ENCODE results near the gene GCNT4. TPM values are rescaled to one million over a fixed set of nuclear protein-coding genes. Genes with fewer than 3 reads are reported as not detected.

Gene GCNT4
- total and polyA plus RNA-seq, 2 of the 8 experiments (the other 6 are each of a cell fraction or from before 2014, with no cell fraction given) = 1.1 to 14.5 TPM

DNA sequence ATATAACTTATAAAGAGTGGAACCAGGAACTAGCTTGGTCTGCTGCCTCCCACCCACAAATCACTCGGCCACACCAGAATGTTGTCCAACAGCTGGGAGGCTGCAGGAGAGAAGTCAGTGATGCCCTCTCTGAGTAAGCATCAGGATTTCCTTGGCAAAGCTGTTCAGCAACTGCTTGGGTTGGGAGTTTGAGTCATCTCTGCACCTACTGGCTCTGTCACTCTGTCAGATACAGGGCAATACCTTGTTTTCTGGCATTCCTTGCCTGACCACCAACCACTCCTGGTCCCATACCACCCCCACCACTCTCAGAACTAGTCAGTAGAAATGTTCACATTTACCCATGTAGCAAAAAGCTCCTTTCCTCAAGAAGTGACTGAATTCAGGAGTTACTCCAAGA is 36.8 kb upstream of the GCNT4 start:
- Histone ChIP-seq H2BK20ac (ENCODE audit: low read length) (no peak overlapping the region), H2BK12ac (ENCODE audit: low read depth, low read length) (no peak overlapping the region), H3K18ac (ENCODE audit: extremely low read depth, low read length) (no peak overlapping the region), H4K91ac (replicated peaks; ENCODE audit: insufficient read length, low read length) (no peak overlapping the region), H2BK15ac (ENCODE audit: low read length) (no peak overlapping the region), H3K23me2 (ENCODE audit: low read depth, low read length) (no peaks in the 10 kb centered on the region; the same call in 1 of the 2 replicates), H3K4me1 (replicated peaks in 1 of 4; ENCODE audit: control insufficient read depth in 3 of 4, insufficient read depth in 4 of 4, low read length in 3 of 4) (no peaks in the 10 kb centered on the region), H2AK5ac (ENCODE audit: low read depth, low read length) (no peak overlapping the region), H3K23ac (ENCODE audit: insufficient read length) (no peak overlapping the region), H4K8ac (ENCODE audit: extremely low read depth, insufficient read depth, low read length) (no peak overlapping the region), H2BK5ac (ENCODE audit: low read depth, low read length) (no peak overlapping the region), H2AFZ (ENCODE audit: low read length) (no peak overlapping the region), H3K14ac (ENCODE audit: insufficient read length) (no peak overlapping the region), H3K56ac (replicated peaks; ENCODE audit: insufficient read length, low read depth, low read length) (no peak overlapping the region), H3K79me2 (ENCODE audit: control insufficient read depth in 1 of 2, insufficient read depth in 2 of 2, low read length in 2 of 2) (no peaks in the 10 kb centered on the region), H3K27ac (ENCODE audit: low read depth, low read length) (no peak overlapping the region), H3K4me2 (ENCODE audit: insufficient read depth in 1 of 2, low read depth in 2 of 2, low read length in 2 of 2) (no peak overlapping the region), H3K36me3 (ENCODE audit: control insufficient read depth in 2 of 4, insufficient read depth in 4 of 4, low read length in 3 of 4) (no peaks in the 10 kb centered on the region), H3K4me3 (ENCODE audit: extremely low read depth in 1 of 4, insufficient read depth in 2 of 4, low read depth in 3 of 4, low read length in 4 of 4) (no peak overlapping the region), H3K27me3 (replicated peaks in 1 of 4; ENCODE audit: control insufficient read depth in 3 of 4, extremely low read depth in 1 of 4, insufficient read depth in 3 of 4, low read length in 3 of 4) (peaks cover 0 to 1% (median 0%) of the 10 kb centered on the region in 4 experiments; a peak in 1 of 7 replicates), H4K5ac (ENCODE audit: insufficient read length, low read depth, low read length) (no peak overlapping the region), H2BK120ac (replicated peaks; ENCODE audit: low read depth, low read length) (no peak overlapping the region), H3K9me3 (ENCODE audit: insufficient read depth in 2 of 2, low read depth in 1 of 2, low read length in 1 of 2) (no peaks in the 10 kb centered on the region), H3K79me1 (ENCODE audit: low read depth, low read length) (no peaks in the 10 kb centered on the region), H3K9ac (replicated peaks in 1 of 4; ENCODE audit: extremely low read depth in 1 of 4, low read depth in 3 of 4, low read length in 3 of 4) (no peak overlapping the region), H4K20me1 (replicated peaks in 1 of 2; ENCODE audit: control insufficient read depth in 1 of 2, insufficient read depth in 2 of 2, low read length in 2 of 2) (no peaks in the 10 kb centered on the region), H3K4ac (replicated peaks; ENCODE audit: insufficient read length, low read depth, low read length) (no peak overlapping the region)
- 100% methylated on average over 1 of the region's 1 CpG; no CpG with 5 or more reads in 1 of the 2 experiments for WGBS, 2 experiments (ENCODE audit: extremely low coverage in 1 of 2, insufficient coverage in 1 of 2, insufficient read length in 1 of 2, insufficient replicate concordance in 2 of 2, low coverage in 1 of 2, low lambda C conversion rate in 2 of 2, missing lambda C conversion rate in 1 of 2)
- DNase-seq (ENCODE audit: low read depth in 1 of 2, low spot score in 2 of 2) (no peak), FAIRE-seq (no peak)
- CTCF ChIA-PET (ENCODE audit: partially characterized antibody) = interaction anchor here (1.0 kb wide), 1 partner anchor 39 kb away, joined by 3 read pairs; no protein-coding TSS in a partner anchor
- POLR2A ChIA-PET (ENCODE audit: partially characterized antibody) = no interaction called here
- no peak for TF ChIP-seq MAFK (IDR thresholded peaks at IDR 0.05; ENCODE audit: low read depth, low read length)
- TF ChIP-seq SUZ12 (IDR thresholded peaks at IDR 0.05; ENCODE audit: low read length) = no peak
- no peak for TF ChIP-seq RAD21 (IDR thresholded peaks at IDR 0.05 in 1 of 2, conservative IDR thresholded peaks at IDR 0.05 in 1 of 2; ENCODE audit: low read depth in 2 of 2, low read length in 2 of 2)
- TF ChIP-seq CHD1 (IDR thresholded peaks at IDR 0.05; ENCODE audit: low read depth, low read length) = no peak
- TF ChIP-seq, protein P1, sequence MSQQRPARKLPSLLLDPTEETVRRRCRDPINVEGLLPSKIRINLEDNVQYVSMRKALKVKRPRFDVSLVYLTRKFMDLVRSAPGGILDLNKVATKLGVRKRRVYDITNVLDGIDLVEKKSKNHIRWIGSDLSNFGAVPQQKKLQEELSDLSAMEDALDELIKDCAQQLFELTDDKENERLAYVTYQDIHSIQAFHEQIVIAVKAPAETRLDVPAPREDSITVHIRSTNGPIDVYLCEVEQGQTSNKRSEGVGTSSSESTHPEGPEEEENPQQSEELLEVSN (IDR thresholded peaks at IDR 0.05) = no peak
- TF ChIP-seq GTF2F1 (IDR thresholded peaks at IDR 0.05; ENCODE audit: borderline replicate concordance, low read depth, low read length) = no peak
- TF ChIP-seq TEAD4 (IDR thresholded peaks at IDR 0.05; ENCODE audit: low read depth, low read length) = no peak
- TF ChIP-seq, protein P2, sequence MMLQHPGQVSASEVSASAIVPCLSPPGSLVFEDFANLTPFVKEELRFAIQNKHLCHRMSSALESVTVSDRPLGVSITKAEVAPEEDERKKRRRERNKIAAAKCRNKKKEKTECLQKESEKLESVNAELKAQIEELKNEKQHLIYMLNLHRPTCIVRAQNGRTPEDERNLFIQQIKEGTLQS (IDR thresholded peaks at IDR 0.05; ENCODE audit: insufficient read depth, low read depth, low read length) = no peak
- no peak for TF ChIP-seq SIRT6 (IDR thresholded peaks at IDR 0.05; ENCODE audit: low read length)
